ENCODE measurements around the gene CLDN9.
A peak's percentile ranks its signal among the peaks of the same experiment; 100 is the strongest.

The CLDN9 gene

GRCh38 chr16:3017794-3018506, 5.2 kb downstream of the CLDN9 start, which contains the start of gene CLDN6:
Gene CLDN6 (minus strand): TSS chr16:3018183. CDS start chr16:3016021, 2,162 bp downstream.
- DNase-seq (ENCODE audit: low read depth in 2 of 2) = no peak

- DNase-seq (ENCODE audit: low read depth in 2 of 2) = no peak
These were observed 7.0 kb downstream of the CLDN9 start for GRCh38 chr16:3019594-3020246.

GRCh38 chr16:3020247-3020603, 7.5 kb downstream of the CLDN9 start, which contains the start of gene TNFRSF12A:
Gene TNFRSF12A (plus strand): TSS chr16:3020368. CDS start chr16:3020398, 30 bp downstream.
- DNase-seq (ENCODE audit: low read depth in 2 of 2) = peak; percentile 22 to 70

GRCh38 chr16:3020604-3021448, 8.1 kb downstream of the CLDN9 start:
- peak; percentile 55 to 76 for DNase-seq (ENCODE audit: low read depth in 2 of 2)

GRCh38 chr16:3021449-3022207, 8.9 kb downstream of the CLDN9 start:
- peak; percentile 76 to 82 for DNase-seq (ENCODE audit: low read depth in 2 of 2)

GRCh38 chr16:3022208-3022683, 9.5 kb downstream of the CLDN9 start:
- DNase-seq (ENCODE audit: low read depth in 2 of 2) = peak; percentile 88 to 90

- no peak for DNase-seq (ENCODE audit: low read depth in 2 of 2)
These were observed 10.1 kb downstream of the CLDN9 start for GRCh38 chr16:3022684-3023414.

- no peak for DNase-seq (ENCODE audit: low read depth in 2 of 2)
These were observed 10.6 kb downstream of the CLDN9 start for GRCh38 chr16:3023415-3023668.

- DNase-seq (ENCODE audit: low read depth in 2 of 2) = peak; percentile 92 to 94
These were observed 11.2 kb downstream of the CLDN9 start, which contains the start of the genes HCFC1R1 and THOC6 for GRCh38 chr16:3023669-3024478. Gene HCFC1R1 (minus strand): TSS chr16:3023942. CDS start chr16:3023941, 1 bp downstream. Gene THOC6 (plus strand): TSS chr16:3024035. CDS start chr16:3024327, 292 bp downstream.

GRCh38 chr16:3025032-3026002, 12.6 kb downstream of the CLDN9 start:
- no peak for DNase-seq (ENCODE audit: low read depth in 2 of 2)

- DNase-seq (ENCODE audit: low read depth in 2 of 2) = no peak
These were observed 13.3 kb downstream of the CLDN9 start for GRCh38 chr16:3026003-3026378.

- DNase-seq (ENCODE audit: low read depth in 2 of 2) = no peak
These were observed 14.1 kb downstream of the CLDN9 start for GRCh38 chr16:3026609-3027488.

- no peak for DNase-seq (ENCODE audit: low read depth in 2 of 2)
These were observed 14.7 kb downstream of the CLDN9 start for GRCh38 chr16:3027489-3027795.

GRCh38 chr16:3027983-3028715, 15.4 kb downstream of the CLDN9 start:
- DNase-seq (ENCODE audit: low read depth in 2 of 2) = peak; percentile 60 to 78

- no peak for DNase-seq (ENCODE audit: low read depth in 2 of 2)
These were observed 16.1 kb downstream of the CLDN9 start for GRCh38 chr16:3028716-3029319.

GRCh38 chr16:3029491-3030221, 16.9 kb downstream of the CLDN9 start:
- no peak for DNase-seq (ENCODE audit: low read depth in 2 of 2)

Measured in stimulated activated CD8-positive, alpha-beta memory T cell treated with anti-CD3 and anti-CD28 coated beads, Interleukin-7, amount 100 ng/mL, for 4 hours (primary cell).